ENCODE results near the gene TMEM234.

DNA sequence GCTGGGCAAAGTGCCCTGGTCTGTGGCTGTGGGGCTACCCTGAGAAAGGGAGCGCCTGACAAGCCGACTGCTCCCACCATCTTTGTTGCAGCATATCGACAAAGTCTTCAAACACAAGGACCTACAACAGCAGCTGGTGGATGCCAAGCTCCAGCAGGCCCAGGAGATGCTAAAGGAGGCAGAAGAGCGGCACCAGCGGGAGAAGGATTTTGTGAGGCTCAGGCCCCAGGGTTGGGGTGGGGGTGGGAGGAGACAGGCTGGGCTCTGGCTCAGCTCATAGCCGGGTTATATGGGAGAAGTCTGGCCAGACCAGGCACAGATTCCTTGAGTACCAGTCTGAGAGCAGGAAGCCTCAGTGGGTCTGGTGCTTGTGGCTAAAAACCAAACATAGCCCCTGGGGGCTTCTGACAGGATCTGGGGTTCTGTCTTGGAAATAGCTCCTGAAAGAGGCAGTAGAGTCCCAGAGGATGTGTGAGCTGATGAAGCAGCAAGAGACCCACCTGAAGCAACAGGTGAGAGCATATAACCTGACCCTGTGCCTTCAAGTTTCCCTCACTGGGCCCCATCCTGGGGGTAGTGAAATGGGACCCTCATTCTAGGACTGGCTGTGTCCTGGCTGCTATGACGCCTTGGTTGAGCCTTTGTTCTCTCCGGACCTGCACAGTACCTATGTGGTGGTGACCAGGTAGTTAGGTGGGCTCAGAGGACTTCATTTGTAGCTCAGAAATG, 29.8 kb downstream of the TMEM234 start:
- TF ChIP-seq POLR2A (IDR thresholded peaks at IDR 0.05; ENCODE audit: low read depth, low read length) (no peak), RAD21 (IDR thresholded peaks at IDR 0.05; ENCODE audit: low read length) (no peak), CHD1 (IDR thresholded peaks at IDR 0.05; ENCODE audit: low read depth, low read length) (no peak), MXI1 (IDR thresholded peaks at IDR 0.05; ENCODE audit: borderline replicate concordance, low read depth, low read length) (no peak), MAFK (IDR thresholded peaks at IDR 0.05; ENCODE audit: low read depth, low read length) (no peak), CEBPB (IDR thresholded peaks at IDR 0.05; ENCODE audit: low read depth, low read length) (no peak), SMC3 (IDR thresholded peaks at IDR 0.05; ENCODE audit: low read depth, low read length) (no peak), FOS (IDR thresholded peaks at IDR 0.05; ENCODE audit: low read depth, low read length) (no peak), BHLHE40 (IDR thresholded peaks at IDR 0.05; ENCODE audit: low read depth, low read length) (no peak)
- TF ChIP-seq, protein P1, sequence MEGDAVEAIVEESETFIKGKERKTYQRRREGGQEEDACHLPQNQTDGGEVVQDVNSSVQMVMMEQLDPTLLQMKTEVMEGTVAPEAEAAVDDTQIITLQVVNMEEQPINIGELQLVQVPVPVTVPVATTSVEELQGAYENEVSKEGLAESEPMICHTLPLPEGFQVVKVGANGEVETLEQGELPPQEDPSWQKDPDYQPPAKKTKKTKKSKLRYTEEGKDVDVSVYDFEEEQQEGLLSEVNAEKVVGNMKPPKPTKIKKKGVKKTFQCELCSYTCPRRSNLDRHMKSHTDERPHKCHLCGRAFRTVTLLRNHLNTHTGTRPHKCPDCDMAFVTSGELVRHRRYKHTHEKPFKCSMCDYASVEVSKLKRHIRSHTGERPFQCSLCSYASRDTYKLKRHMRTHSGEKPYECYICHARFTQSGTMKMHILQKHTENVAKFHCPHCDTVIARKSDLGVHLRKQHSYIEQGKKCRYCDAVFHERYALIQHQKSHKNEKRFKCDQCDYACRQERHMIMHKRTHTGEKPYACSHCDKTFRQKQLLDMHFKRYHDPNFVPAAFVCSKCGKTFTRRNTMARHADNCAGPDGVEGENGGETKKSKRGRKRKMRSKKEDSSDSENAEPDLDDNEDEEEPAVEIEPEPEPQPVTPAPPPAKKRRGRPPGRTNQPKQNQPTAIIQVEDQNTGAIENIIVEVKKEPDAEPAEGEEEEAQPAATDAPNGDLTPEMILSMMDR (conservative IDR thresholded peaks at IDR 0.05; ENCODE audit: low read depth, low read length) = no peak
- TF ChIP-seq, protein P2, sequence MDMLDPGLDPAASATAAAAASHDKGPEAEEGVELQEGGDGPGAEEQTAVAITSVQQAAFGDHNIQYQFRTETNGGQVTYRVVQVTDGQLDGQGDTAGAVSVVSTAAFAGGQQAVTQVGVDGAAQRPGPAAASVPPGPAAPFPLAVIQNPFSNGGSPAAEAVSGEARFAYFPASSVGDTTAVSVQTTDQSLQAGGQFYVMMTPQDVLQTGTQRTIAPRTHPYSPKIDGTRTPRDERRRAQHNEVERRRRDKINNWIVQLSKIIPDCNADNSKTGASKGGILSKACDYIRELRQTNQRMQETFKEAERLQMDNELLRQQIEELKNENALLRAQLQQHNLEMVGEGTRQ (IDR thresholded peaks at IDR 0.05; ENCODE audit: low read depth, low read length) = no peak
- TF ChIP-seq, protein P3, sequence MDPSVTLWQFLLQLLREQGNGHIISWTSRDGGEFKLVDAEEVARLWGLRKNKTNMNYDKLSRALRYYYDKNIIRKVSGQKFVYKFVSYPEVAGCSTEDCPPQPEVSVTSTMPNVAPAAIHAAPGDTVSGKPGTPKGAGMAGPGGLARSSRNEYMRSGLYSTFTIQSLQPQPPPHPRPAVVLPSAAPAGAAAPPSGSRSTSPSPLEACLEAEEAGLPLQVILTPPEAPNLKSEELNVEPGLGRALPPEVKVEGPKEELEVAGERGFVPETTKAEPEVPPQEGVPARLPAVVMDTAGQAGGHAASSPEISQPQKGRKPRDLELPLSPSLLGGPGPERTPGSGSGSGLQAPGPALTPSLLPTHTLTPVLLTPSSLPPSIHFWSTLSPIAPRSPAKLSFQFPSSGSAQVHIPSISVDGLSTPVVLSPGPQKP (IDR thresholded peaks at IDR 0.05; ENCODE audit: borderline replicate concordance, low read depth, low read length) = no peak
